Measurements from ENCODE around the gene ENKD1.

ENKD1 gene

DNA sequence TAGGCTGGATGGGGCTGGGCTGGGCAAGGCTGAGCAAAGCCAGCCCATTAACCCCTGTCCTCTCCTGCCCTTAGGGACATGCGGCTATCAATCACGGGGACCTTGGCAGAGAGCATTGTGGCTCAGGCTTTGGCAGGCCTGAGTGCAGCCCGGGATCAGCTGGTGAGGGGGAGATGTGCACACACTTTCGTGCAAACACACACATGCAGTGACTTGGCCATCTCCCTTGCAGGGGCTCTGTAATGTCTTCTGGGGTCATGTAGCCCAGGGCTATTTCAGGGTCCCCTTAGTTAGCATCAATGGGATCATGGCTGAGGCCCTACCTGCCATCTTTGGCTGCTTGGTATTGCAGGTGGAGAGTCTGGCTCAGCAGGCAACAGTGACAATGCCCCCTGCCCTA is 14.7 kb downstream of the ENKD1 start:
- TF ChIP-seq, protein P1, sequence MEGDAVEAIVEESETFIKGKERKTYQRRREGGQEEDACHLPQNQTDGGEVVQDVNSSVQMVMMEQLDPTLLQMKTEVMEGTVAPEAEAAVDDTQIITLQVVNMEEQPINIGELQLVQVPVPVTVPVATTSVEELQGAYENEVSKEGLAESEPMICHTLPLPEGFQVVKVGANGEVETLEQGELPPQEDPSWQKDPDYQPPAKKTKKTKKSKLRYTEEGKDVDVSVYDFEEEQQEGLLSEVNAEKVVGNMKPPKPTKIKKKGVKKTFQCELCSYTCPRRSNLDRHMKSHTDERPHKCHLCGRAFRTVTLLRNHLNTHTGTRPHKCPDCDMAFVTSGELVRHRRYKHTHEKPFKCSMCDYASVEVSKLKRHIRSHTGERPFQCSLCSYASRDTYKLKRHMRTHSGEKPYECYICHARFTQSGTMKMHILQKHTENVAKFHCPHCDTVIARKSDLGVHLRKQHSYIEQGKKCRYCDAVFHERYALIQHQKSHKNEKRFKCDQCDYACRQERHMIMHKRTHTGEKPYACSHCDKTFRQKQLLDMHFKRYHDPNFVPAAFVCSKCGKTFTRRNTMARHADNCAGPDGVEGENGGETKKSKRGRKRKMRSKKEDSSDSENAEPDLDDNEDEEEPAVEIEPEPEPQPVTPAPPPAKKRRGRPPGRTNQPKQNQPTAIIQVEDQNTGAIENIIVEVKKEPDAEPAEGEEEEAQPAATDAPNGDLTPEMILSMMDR (IDR thresholded peaks at IDR 0.05; ENCODE audit: low read length, missing control alignments): no peak
- DNase-seq (ENCODE audit: low read depth): no peak
- no peak overlapping the region for H3K4me3 ChIP-seq (replicated peaks; ENCODE audit: low read depth, low read length)

DNA sequence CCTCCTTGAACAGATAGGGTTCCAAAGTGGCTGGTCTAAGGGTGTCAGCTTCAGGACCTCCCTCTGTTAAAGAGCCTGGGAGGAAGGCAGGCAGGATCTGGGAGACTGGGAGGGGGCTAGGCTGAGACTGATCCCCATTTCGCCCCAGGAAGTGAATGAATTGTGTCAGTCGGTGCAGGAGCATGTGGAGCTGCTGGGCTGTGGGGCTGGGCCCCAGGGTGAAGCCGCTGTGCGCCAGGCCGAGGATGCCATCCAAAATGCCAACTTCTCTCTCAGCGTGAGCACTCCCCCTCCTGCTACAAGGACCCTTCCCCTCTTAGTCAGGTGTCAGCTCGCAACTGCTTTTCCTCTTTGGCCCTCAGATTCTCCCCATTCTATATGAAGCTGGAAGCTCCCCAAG is 15.5 kb downstream of the ENKD1 start:
- H3K4me3 ChIP-seq (replicated peaks; ENCODE audit: low read depth, low read length): no peak overlapping the region
- TF ChIP-seq, protein P1 (IDR thresholded peaks at IDR 0.05; ENCODE audit: low read length, missing control alignments): no peak
- DNase-seq (ENCODE audit: low read depth): no peak

DNA sequence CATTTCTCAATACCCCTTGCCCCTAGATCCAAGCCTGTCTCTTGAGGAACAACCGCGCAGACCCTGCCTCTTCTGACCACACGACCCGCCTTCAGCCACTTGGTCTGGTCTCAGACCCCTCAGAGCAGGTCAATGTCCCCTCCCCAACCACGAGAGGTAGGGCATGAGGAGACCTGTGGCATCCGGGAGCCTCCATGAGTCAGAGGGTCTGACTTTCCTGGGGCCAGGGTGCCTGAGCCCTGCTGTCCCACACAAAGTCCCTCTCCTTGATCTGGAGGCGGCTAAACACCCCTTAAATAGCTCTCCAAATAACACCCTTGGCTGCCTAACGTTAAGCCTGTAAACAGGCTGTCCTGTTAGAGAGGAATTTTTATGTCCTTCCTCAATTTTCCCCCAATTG is 16.5 kb downstream of the ENKD1 start:
- H3K4me3 ChIP-seq (replicated peaks; ENCODE audit: low read depth, low read length): no peak overlapping the region
- TF ChIP-seq, protein P1 (IDR thresholded peaks at IDR 0.05; ENCODE audit: low read length, missing control alignments): no peak
- no peak for DNase-seq (ENCODE audit: low read depth)

DNA sequence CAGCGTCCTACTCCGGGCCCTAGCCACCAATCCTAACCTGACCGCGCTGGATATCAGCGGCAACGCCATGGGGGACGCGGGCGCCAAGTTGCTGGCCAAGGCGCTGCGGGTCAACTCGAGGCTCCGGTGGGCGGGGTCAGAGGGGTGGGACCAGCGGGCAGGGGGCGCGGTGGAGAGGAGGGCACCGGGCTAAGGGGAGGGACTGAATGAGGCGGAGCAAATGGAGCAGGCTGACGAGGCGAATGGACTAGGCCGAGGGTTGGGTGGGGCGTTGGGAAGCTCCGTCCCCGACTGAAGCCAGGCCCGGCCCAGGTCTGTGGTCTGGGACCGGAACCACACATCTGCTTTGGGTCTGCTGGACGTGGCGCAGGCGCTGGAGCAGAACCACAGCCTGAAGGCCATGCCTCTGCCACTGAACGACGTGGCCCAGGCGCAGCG is 17.0 kb downstream of the ENKD1 start:
- H3K4me3 ChIP-seq (replicated peaks; ENCODE audit: low read depth, low read length): no peak overlapping the region
- TF ChIP-seq, protein P1 (IDR thresholded peaks at IDR 0.05; ENCODE audit: low read length, missing control alignments): no peak
- DNase-seq (ENCODE audit: low read depth): no peak

DNA sequence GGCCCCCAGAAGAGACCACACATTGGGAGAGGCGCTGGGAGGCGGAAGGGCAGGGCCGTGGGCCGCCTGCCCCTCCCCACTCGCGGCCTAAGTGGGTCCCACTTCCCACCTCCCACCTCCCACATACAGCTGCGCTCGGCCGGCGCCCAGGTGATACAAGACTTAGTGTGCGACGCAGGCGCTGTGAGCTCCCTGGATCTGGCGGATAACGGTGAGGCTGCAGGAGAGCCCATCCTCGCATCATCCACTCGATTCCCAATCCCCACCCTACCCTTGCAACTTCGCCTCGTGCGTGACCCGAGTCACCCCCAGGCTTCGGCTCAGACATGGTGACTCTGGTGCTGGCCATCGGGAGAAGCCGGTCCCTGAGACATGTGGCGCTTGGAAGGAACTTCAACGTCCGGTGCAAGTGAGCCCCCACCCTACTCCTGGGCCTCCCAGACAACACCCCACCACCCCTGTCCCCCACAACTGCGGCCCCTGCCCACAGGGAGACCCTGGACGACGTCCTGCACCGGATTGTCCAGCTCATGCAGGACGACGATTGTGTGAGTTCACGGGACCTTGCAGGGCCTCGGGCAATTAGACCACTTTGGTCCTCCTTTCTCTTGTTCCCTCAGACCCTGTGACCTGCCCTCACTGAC is 17.7 kb downstream of the ENKD1 start:
- DNase-seq (ENCODE audit: low read depth): no peak
- TF ChIP-seq, protein P1 (IDR thresholded peaks at IDR 0.05; ENCODE audit: low read length, missing control alignments): no peak
- no peak overlapping the region for H3K4me3 ChIP-seq (replicated peaks; ENCODE audit: low read depth, low read length)

DNA sequence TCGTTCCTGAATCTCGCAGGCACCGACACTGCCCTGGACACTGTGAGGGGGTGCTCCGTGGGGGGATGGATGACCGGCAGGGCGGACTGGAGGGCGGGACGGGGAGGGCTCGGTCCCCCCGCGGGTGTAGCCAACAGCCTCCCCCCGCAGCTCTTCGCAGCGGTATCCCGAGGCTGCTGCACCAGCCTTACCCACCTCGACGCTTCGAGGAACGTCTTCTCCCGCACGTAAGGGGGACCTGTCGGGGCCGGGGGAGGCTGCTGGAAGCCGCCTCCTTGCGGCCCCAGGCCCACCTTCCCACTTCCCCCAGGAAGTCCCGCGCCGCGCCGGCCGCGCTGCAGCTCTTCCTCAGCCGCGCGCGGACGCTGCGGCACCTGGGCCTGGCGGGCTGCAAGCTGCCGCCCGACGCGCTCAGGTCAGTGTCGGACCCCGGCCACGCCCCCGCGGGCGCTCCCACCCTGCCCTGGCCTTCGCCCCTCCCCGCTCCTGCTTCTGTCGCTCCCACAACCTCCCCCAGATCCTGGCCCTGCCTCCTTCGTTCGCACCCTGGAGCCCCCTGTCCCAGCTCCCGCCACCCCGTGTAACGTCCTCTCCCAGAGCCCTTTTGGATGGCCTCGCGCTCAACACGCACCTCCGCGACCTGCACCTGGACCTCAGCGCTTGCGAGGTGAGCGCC is 18.3 kb downstream of the ENKD1 start:
- H3K4me3 ChIP-seq (replicated peaks; ENCODE audit: low read depth, low read length): no peak overlapping the region
- TF ChIP-seq, protein P1 (IDR thresholded peaks at IDR 0.05; ENCODE audit: low read length, missing control alignments): no peak
- DNase-seq (ENCODE audit: low read depth): no peak

DNA sequence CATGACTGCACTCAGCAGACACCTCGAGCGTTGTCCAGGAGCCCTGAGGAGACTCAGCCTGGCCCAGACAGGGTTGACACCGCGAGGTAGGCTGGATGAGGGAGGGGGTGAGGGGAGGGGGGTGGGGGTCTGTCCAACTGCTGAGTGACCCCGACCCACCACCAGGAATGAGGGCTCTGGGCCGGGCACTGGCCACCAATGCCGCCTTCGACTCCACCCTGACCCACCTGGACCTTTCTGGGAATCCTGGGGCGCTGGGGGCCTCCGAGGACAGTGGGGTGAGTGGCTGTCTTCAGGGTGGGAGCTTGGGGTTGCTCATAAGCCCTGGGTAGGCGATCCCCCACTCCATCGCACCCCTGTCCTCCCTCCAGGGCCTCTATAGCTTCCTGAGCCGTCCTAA is 18.9 kb downstream of the ENKD1 start:
- no peak for DNase-seq (ENCODE audit: low read depth)
- H3K4me3 ChIP-seq (replicated peaks; ENCODE audit: low read depth, low read length): no peak overlapping the region
- TF ChIP-seq, protein P1 (IDR thresholded peaks at IDR 0.05; ENCODE audit: low read length, missing control alignments): no peak

Data from fibroblast of pulmonary artery (primary cell).